GM12874 (cell line): ENCODE data around the gene RAB27A.

ENCODE experiments used
- TF ChIP-seq, protein P1 (sequence below): IDR thresholded peaks from 2 replicates; pipeline ENCODE4 v1.5.1; 2011; ENCODE audit warnings: low read depth, mild to moderate bottlenecking, control low read depth, low read length, moderate library complexity; ENCODE audit not compliant: insufficient read depth

Gene RAB27A

DNA sequence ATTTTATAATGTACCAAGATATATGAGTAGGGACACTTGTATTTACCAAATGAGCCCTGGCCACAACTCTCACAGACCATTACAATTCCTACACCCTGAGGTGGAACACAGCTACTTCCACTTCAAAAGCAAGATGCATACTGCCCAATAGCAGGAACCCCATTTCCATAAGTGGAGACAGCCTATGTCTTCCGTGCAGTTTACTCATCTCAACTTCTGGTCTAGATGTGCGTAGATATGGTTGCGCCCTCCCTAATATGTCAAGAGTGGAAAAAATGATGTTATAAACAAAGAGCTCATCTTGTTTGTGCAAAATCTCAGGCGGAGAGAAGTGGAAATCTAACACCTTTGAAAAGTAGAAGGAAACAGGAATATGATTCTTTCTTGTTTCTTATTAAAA, 44.6 kb downstream of the RAB27A start:
- TF ChIP-seq, protein P1, sequence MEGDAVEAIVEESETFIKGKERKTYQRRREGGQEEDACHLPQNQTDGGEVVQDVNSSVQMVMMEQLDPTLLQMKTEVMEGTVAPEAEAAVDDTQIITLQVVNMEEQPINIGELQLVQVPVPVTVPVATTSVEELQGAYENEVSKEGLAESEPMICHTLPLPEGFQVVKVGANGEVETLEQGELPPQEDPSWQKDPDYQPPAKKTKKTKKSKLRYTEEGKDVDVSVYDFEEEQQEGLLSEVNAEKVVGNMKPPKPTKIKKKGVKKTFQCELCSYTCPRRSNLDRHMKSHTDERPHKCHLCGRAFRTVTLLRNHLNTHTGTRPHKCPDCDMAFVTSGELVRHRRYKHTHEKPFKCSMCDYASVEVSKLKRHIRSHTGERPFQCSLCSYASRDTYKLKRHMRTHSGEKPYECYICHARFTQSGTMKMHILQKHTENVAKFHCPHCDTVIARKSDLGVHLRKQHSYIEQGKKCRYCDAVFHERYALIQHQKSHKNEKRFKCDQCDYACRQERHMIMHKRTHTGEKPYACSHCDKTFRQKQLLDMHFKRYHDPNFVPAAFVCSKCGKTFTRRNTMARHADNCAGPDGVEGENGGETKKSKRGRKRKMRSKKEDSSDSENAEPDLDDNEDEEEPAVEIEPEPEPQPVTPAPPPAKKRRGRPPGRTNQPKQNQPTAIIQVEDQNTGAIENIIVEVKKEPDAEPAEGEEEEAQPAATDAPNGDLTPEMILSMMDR: no peak

DNA sequence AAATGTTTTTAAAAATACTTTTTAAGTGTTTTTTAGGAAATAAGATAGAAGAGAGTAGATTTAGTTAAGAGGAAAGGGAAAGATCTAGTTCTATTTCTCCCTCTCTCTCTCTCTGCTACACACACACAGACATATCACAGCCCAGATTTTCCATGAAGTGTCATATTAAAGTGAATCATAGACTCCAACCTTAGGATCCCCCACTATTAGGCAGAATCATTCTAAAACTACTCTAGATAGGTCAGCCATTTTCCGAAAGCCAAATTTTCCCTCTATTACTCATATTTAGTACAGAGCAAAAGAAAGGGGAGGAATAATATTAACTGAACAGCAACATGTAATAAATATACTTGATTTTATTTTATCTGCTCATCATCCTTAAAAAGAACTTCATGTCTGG, 47.7 kb downstream of the RAB27A start:
- TF ChIP-seq, protein P1: no peak

DNA sequence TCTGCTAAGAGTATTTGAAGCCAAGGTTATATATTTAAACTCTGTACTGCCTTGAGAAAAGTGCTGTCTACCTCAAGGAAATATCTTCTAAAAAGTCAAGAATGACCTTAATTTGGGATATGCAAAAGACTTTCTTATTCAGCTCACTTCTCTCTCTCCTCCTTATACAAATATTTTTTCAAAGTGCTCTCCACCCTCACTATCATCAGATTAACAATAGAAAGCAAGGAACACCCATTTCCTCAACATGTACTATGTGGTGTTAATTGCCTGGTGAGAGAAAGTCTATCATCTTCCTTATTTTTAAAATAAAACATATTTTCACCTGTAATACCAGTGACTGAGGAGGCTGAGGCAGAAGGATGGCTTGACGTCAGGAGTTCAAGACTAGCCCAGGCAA, 48.4 kb downstream of the RAB27A start:
- TF ChIP-seq, protein P1: no peak

DNA sequence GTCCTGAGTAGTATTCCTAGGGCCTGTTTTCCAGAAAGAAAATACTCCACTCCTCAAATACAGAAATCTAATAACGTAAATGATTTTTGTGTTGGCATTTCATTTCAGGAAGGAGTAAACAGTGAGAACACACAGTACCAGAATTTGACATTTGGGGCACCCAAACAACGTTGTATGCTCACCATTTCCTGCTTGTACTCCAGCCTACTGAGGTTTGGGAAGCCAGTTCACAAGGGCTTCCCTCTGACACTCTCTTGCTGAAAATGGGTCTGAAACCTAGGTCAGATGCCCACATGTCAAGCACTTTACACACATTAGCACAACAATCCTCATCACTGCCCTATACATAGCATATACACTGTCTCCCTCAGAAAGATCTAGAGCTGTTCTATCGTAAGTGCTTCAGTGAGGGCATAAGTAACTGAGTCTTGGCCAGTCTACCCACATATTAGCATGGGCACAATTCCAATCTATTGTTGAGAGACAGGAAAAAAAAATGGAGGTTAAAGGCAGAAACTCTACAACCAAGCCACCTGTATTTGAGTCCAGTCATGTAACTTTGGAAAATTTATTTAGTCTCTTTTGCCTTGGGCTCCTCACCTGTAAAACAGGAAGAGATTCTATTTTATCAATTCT, 49.4 kb downstream of the RAB27A start:
- TF ChIP-seq, protein P1: no peak

DNA sequence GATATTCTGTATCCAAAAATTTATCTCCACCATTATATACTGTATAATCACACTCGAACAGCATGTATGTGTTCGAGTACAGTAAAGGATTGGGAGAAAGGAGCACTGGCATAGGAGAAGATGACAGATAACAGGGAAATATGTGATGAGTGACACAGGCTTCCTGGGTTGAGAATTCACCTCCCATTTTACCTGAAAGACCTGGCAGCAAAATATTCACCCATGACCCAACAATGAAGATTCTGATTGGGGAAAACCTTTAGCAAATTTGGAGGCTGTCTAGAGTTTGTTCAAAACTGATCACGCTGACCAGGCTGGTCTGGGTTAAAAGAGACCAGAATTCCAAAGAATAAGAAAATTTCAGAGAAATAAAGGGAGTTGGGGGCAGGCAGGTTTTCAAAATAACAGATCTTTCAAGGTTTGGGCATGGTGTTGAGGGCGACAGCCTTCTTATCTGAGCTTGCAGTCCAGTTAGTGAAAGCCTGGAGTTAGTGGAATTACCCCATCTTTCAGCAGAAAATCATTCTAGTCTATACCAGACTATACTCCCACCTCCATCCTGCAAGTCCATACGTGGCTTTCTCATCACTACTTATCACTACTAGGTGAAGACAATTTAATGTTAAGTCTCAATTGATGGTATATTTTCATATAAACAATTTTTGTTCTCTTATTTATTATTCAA, 50.0 kb downstream of the RAB27A start:
- TF ChIP-seq, protein P1: no peak

DNA sequence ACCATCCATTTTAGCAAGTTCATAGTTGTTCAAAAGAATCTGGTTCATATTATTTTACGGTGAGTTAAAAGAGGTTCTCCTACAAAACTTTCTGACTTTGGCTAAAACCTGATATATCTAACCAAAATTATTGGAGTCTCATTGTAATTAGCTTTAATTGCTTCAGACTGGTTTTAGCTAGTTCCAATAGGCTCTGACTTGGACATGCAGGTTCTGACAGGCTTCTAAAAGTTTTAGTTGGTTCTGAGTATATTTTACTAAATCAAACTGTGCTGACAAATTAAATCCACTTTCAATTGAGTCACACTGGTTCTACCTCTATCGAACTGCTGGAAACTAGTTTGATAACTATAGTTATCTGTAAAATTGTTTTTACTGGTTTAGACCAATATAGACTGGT, 50.7 kb downstream of the RAB27A start:
- TF ChIP-seq, protein P1: no peak

DNA sequence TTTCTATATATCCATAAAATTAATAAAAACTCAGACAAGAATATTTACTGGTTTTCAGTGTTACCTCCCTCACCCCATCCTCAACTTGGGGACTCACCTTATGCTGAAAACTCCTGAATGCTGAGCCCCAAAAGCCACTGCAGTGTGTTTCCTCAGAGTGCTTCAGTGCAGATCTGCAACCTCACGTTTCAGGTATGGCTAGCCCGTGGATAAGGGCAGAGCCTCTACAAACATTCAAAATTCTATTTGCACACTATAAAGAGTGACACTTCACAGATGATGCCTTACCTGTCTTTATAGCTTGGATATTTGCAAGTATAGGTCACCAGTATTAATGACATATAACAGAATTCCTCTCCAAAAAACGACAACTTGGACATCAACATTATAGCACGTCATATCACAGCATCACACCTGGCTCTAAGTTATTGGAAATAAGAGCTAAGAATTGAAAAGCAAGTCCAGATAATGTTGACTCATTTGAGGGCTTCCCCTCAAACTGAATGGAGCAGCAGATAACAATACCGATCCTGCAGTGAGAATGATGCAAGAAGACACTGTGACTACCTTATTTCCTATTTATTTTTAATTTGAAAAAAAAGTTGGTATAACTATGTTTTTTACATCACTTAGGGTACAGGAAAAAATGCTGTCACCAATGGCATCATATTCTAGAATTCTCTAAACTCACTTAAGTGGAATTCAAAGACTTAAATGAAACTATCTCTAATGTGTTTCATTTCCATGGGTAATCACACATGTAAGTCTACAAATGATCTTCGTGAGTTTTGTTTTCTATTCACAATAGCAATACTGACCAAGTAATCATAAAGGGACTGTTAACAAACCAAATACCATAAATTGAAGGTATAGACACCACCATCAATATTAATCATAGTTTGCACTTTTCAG, 52.1 kb downstream of the RAB27A start:
- TF ChIP-seq, protein P1: no peak
